Measurements from ENCODE around the gene NCBP2L. TPM values are rescaled to one million over a fixed set of nuclear protein-coding genes. Genes with fewer than 3 reads are reported as not detected.

The NCBP2L gene
- total RNA-seq, 1 donor from 2014 or later, result not detected

- intact Hi-C loops (cut with micrococcal nuclease), result loop anchor here (5.0 kb wide), 1 partner anchor 37 kb away; no protein-coding TSS in a partner anchor
- peaks cover 23% of the 10 kb centered on the region for H3K4me1 ChIP-seq
- H3K9me3 ChIP-seq (replicated peaks), result no peaks in the 10 kb centered on the region
- H3K27ac ChIP-seq (replicated peaks), result no peak overlapping the region
- no peaks in the 10 kb centered on the region for H3K36me3 ChIP-seq
- no peaks in the 10 kb centered on the region for H3K27me3 ChIP-seq (ENCODE audit: low read depth)
- no peak for TF ChIP-seq CTCF (IDR thresholded peaks at IDR 0.05; ENCODE audit: borderline replicate concordance)
- H3K4me3 ChIP-seq, result no peak overlapping the region
- DNase-seq, result no peak
Observed at GRCh38 chrX:107769581-107770317, 7.8 kb upstream of the NCBP2L start.

GRCh38 chrX:107773206-107773605 lies 4.3 kb upstream of the NCBP2L start:
- intact Hi-C loops (cut with micrococcal nuclease), result no loop called here
- H3K4me3 ChIP-seq, result peak overlapping the region; percentile 73
- no peak for TF ChIP-seq CTCF (IDR thresholded peaks at IDR 0.05; ENCODE audit: borderline replicate concordance)
- DNase-seq, result no peak
- no peaks in the 10 kb centered on the region for H3K27me3 ChIP-seq (ENCODE audit: low read depth)
- H3K27ac ChIP-seq (replicated peaks), result no peak overlapping the region
- H3K4me1 ChIP-seq, result peaks cover 20% of the 10 kb centered on the region
- H3K36me3 ChIP-seq, result no peaks in the 10 kb centered on the region
- no peaks in the 10 kb centered on the region for H3K9me3 ChIP-seq (replicated peaks)

GRCh38 chrX:107773906-107774435 lies 3.6 kb upstream of the NCBP2L start:
- no peak for DNase-seq

GRCh38 chrX:107775000-107775733 lies 2.4 kb upstream of the NCBP2L start:
- H3K4me3 ChIP-seq, result peak overlapping the region; percentile 73
- peaks cover 20% of the 10 kb centered on the region for H3K4me1 ChIP-seq
- DNase-seq, result no peak
- H3K27me3 ChIP-seq (ENCODE audit: low read depth), result no peaks in the 10 kb centered on the region
- intact Hi-C loops (cut with micrococcal nuclease), result loop anchor here (5.0 kb wide), 2 partner anchors 48 to 118 kb away; no protein-coding TSS in a partner anchor
- H3K36me3 ChIP-seq, result no peaks in the 10 kb centered on the region
- H3K27ac ChIP-seq (replicated peaks), result peak overlapping the region; percentile 87
- no peaks in the 10 kb centered on the region for H3K9me3 ChIP-seq (replicated peaks)
- no peak for TF ChIP-seq CTCF (IDR thresholded peaks at IDR 0.05; ENCODE audit: borderline replicate concordance)

More at GRCh38 chrX:107773906-107774435, 3.6 kb upstream of the NCBP2L start:
- intact Hi-C loops (cut with micrococcal nuclease), result no loop called here
- peaks cover 20% of the 10 kb centered on the region for H3K4me1 ChIP-seq
- no peaks in the 10 kb centered on the region for H3K36me3 ChIP-seq
- no peaks in the 10 kb centered on the region for H3K9me3 ChIP-seq (replicated peaks)
- peak overlapping the region; percentile 87 for H3K27ac ChIP-seq (replicated peaks)
- no peak for TF ChIP-seq CTCF (IDR thresholded peaks at IDR 0.05; ENCODE audit: borderline replicate concordance)
- no peaks in the 10 kb centered on the region for H3K27me3 ChIP-seq (ENCODE audit: low read depth)
- H3K4me3 ChIP-seq, result peak overlapping the region; percentile 73

- H3K4me1 ChIP-seq, result peaks cover 20% of the 10 kb centered on the region
- H3K27ac ChIP-seq (replicated peaks), result peak within 1 kb of the TSS; percentile 87
- intact Hi-C loops (cut with micrococcal nuclease), result loop anchor here (5.0 kb wide), 2 partner anchors 49 to 119 kb away; no protein-coding TSS in a partner anchor
- TF ChIP-seq CTCF (IDR thresholded peaks at IDR 0.05; ENCODE audit: borderline replicate concordance), result peak; percentile 28
- no peaks in the 10 kb centered on the region for H3K9me3 ChIP-seq (replicated peaks)
- peak within 1 kb of the TSS; percentile 73 for H3K4me3 ChIP-seq
- DNase-seq, result peak; percentile 79
- H3K36me3 ChIP-seq, result no peaks in the 10 kb centered on the region
- H3K27me3 ChIP-seq (ENCODE audit: low read depth), result no peaks in the 10 kb centered on the region
Observed at GRCh38 chrX:107775734-107776511, 1.6 kb upstream of the NCBP2L start, which contains the start of gene TSC22D3. TSS of gene TSC22D3 (minus strand) at chrX:107775787. CDS start at chrX:107775419, 368 bp downstream.

Measured in left ventricle myocardium inferior (tissue), 1 donor.